Inflammatory macrophage (primary cell): Measurements from ENCODE around the gene RSPH10B2.
"Not testable (repeated sequence)": the region's sequence is repeated elsewhere in the genome, so short reads cannot be mapped to it uniquely, and the experiment has no call there.

Source experiments
- DNase-seq, 2 donors: peaks; one replicate each; pipeline ENCODE4 v3.0.0-alpha.2; 2020 to 2022

RSPH10B2 gene

DNA sequence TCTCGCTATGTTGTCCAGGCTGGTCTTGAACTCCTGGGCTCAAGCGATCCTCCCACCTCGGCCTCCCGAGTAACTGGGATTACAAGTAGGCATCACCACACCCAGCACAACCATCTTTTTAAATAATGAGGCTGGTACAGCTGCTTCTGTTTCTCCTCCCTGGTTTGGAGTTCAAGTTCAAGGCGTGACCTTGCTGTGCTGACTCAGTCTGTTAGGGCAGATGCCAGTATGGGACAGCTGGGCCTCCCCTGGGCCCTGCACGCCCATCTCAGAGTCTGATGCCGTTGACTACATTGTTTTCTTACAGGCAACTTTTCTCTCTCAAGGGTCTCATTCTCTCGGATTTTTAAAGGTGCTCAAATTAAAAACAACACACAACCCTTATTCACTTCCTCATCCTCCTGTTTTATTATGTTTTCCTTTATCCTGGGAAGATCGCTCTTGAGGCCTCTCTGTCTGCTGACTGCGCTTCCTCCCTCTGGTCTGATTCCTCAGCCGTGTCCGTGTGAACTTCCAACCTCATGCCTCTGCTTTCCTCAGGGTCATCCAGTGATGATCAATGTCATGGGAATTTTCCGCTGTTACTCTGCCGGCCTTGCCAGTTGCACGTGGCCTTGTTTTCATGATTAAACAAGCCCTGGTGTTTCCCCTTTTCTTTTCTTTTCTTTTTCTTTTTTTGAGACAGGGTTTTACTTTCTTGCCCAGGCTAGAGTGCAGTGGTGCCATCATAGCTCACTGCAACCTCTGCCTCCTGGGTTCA lies 38.4 kb downstream of the RSPH10B2 start:
- not testable (repeated sequence) for DNase-seq

DNA sequence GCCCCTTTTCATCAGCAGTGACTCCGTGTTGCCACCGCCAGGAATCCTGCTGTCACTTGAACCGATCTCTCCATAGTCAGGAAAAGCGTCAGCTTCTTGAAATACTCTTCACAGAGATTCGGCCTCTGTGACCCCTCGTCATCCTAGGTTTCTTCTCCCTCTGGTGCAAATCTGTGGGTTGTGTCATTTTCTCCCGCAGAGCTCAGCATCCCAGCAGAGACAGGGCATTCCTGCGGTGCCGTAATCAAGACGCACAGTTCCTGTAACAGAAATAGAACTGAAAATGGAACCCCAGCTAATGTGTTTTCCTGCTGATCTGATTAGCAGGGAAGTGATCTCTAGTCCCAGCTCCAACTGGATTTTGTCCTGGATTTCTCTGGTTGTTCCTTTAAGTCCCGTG lies 40.4 kb downstream of the RSPH10B2 start:
- not testable (repeated sequence) for DNase-seq

DNA sequence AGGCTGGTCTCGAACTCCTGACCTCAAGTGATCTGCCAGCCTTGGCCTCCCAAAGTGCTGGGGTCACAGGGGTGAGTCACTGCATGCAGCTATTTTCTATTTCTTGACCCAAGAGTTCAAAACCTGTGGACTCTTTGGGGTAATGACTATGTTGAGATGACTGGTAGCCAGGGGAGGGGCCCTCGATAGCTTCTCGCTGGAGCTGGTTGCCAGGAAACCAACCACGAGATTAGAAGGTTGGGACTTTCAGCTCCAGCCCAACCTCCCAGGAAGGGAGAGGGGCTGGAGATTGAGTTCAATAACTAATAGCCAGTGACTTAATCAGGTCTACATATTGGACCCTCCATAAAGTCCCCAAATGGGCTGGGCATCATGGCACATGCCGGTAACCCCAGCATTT lies 43.3 kb downstream of the RSPH10B2 start:
- not testable (repeated sequence) for DNase-seq

DNA sequence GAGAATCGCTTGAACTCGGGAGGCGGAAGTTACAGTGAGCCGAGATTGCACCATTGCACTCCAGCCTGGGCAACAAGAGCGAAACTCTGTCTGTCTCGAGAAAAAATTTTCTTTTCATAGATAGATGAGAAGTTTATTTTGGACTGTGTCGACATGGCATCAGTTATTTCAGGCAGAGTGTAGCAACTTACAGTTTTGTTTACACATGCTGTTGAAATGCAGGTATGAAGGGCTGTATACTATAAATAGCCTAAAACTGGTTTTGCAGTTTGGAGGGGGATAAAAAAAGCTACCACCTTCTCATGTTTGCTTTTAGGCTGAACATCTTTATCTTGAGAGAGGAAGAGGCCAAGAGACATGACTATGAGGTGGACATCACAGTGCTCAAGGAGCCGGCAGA lies 44.1 kb downstream of the RSPH10B2 start:
- DNase-seq = not testable (repeated sequence)

DNA sequence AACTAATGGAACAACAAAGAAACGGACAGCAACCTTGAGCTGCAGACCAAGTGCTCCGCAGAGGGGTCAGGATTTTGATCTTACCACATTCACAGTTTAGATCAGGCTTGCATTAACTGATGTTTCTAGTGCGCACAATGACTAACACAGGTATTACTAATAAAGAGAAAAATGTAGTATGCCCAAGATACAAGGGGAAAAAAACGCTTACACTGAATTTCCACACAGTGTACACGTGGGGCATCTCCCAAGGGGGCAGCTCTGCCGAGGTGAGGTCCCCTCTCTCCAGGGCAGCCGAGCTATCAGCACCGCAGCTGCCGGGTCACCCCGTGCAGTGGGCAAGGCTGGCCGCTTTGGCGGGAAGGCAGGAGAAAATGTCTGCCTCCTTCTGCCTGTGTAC lies 46.0 kb downstream of the RSPH10B2 start:
- not testable (repeated sequence) for DNase-seq

DNA sequence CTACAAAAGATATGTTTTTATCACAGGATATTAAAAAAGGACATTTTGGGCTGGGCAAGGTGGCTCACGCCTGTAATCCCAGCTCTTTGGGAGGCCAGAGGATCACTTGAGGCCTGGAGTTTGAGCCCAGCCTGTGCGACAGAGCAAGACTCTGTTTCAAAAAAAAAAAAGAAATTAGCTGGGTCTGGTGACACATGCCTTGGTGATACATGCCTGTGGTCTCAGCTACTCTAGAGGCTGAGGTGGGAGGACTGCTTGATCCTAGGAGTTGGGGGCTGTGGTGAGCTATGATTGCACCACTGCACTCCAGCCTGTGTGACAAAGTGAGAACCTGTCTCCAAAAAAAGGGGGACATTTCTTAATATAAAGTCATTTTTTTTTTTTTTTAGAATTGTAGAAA lies 46.4 kb downstream of the RSPH10B2 start:
- not testable (repeated sequence) for DNase-seq

DNA sequence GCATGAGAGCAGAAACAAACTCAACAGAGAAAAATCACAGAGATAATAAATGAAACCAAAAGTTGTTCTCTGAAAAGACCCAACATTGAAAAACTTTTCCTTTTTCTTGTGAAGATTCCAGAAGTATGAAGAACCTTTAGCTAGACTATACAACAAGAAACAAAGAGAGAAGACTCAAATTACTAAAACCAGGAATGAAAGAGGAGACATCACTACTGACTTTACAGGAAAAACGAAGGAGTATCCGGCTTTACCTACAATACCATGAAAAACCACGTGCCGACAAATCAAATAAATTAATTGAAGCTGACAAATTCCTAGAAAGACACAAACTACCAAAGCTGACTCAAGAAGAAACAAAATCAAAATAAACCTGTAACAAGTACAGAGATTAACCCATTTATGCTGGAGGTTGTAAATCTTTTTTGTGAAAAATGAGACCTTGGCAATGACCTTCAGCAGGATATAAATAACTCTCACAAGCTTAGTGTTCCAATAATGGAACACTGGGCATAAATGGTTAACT lies 53.6 kb downstream of the RSPH10B2 start:
- DNase-seq = not testable (repeated sequence)

DNA sequence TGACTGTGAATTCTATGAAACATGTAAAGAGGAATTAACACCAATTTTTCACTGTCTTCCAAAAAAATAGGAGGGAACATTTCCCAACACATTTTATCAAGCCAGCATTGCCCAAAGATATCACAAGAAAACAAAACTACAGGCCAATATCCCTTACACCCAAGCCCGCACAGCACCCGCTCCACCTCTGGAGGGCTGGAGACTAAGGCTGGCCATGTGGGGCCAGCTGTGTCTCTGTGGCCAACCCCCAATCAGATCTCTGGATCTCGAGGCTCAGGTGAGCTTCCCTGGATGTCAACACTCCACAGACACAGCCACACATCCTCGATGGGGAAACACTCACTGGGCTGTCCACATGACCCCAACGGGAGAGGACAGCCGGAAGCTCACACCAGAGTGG lies 54.1 kb downstream of the RSPH10B2 start:
- not testable (repeated sequence) for DNase-seq

DNA sequence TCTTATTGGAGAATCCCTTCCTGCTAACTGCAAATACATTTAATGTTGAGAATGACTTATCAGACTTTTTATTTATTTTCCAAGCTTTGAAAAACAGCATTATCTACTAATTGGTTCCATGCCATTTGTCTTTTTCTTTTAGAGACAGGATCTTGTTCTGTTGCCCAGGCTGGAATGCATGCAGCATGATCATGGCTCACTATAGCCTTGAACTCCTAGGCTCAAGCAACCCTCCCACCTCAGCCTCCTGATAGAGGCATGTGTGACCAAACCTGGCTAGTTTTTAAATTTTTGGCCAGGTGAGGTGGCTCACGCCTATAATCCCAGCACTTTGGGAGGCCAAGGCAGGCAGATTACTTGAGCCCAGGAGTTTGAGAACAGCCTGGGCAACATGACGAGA lies 59.1 kb downstream of the RSPH10B2 start:
- DNase-seq = not testable (repeated sequence)

DNA sequence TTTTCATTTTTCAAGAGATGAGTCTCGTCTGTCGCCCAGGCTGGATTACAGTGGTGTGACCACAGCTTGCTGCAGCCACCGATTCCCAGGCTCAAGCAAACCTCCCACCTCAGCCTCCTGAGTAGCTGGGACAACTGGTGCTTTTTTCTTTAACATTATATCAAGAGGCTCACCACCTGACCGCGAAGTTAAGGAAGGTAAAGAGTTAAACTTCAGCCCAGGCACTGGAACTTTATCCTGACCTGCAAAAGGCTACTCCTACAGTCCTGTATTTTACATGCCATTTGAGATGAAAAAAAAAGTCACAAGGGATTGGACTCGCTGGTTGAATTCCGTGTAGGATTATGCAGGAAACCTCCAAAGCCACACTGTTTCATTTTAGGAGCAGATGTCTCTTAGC lies 61.6 kb downstream of the RSPH10B2 start:
- DNase-seq = not testable (repeated sequence)

DNA sequence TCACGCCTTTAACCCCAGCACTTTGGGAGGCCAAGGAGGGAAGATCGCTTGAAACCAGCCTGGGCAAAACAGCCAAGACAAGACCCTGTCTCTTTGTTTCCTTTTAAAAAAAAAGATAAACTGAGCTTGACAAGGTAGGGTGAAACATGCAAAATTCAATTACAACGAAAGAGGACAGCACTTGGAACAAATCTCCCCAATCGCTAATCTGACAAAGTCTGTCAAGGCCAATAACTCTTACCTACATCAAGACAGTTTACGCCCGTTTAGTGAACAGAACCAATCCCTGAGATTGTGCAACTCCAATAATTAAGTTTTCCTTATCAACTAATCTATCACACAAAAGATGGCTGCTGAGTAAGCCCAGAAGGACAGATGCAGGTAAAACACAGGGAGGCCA lies 67.7 kb downstream of the RSPH10B2 start:
- DNase-seq = not testable (repeated sequence)

DNA sequence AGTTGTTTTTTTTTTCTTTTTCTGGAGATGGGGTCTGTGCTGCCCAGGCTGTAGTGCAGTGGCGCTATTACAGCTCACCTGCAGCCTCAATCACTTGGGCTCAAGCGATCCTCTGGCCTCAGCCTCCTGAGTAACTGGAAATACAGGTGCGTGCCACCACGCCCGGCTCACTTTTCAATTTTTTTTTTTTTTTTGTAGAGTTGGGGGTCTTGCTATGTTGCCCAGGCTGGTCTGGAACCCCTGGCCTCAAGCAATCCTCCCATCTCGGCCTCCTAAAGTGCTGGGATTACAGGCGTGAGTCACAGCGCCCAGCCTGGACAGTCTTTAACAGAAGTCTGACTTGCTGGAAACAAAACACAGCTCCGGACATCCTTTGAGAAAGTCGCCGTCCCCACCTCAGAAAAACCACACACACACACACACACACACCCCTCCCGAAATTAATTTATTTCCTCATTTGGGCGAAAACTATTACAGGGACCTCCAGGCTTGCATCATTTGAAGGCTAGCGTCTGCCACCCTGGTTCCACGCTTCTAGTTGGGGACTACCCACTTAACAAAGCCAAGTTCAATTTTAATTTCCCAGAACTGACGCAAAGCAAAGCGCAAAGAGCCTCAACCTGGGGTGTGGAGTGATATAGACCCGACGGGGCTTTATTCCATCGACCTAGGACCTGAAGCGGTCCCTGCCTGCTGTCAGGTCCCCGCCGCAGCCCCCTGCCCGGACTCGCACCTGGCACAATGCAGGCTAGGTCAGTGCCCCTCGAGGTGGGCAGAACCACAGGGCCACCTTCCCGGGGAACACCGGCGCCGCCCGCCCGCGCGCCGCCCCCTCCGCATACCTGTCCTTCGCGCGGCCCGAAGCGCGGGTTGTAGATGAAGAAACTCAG lies 71.6 kb downstream of the RSPH10B2 start:
- not testable (repeated sequence) for DNase-seq

DNA sequence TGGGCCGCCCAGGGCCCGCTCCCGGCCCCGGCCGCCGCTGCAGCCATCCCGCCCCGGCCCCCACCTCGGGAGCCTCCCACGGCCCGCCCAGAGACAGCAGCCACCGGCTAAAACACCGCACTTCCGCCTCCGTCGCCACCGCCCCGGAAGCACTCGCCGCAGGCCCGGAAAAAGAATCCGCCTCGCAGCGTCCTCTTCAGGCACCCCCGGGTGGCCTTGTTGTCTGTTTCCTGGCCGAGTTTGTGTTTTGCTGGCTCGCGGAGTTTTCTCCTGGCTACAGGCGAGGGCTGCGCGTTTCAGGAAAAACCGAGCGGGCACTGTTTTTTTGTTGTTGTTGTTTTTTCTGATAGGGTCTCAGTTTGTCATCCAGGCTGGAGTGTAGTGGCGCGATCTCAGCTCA lies 72.2 kb downstream of the RSPH10B2 start, which contains the start of gene CCZ1B:
CCZ1B (minus strand) TSS at position 125 of the 400 bp plus-strand sequence; CDS start at position 47, 78 bp downstream.
- peak; percentile 87 to 88 for DNase-seq

DNA sequence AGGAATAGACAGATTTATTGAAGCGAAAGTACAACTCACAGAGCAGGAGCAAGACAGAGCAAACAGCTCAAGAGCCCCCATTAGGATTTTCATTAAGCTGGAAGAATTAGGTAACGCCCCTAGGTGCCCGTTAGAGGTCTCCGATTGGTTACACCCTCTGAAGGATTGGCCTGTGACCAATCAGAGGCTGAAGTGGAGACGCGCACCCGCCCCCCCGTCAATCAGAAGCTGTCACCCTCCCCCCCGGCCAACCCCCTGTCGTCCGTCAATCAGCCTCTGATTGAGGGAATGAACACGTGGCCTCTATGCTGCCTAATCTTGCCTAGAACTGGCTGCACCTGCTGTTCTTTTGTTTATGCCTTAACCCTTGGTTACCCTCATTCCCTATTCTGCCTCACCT lies 73.3 kb downstream of the RSPH10B2 start:
- DNase-seq = not testable (repeated sequence)

DNA sequence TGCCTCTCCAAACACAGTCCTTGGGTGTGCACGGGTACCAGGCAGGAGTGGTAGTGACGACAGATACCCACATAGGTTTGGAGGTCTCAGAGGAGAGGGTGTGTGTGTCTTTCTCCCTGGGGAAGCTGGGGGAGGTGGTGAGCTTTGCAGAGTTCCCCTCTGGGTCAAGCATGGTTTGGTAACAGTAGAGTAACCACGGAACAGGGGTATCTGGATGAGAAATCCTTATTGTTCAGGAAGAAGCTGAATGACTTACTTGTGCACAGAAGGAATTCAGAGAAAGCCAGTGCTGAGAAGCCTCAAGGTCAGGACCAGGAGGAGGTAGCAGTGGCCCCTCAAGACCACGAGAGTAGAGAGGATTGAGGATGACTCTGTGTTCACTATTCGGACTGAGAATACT lies 75.7 kb downstream of the RSPH10B2 start:
- DNase-seq = not testable (repeated sequence)

DNA sequence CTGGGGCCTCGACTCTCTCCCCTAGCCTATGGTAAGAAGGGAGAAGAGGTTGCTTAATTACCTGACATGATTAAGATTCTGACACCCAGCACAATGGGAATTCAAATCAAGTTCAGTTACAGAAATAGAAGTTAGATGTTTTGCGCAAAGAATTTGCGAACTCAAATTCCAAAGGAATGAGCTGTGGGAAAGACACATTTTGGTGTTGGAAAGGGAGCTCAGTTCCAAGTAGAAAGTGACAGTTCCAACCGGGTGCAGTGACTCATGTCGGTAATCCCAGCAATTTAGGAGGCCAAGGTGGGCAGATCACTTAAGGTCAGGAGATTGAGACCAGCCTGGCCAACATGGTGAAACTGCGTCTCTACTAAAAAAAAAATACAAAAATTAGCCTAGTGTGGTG lies 76.1 kb downstream of the RSPH10B2 start:
- not testable (repeated sequence) for DNase-seq

DNA sequence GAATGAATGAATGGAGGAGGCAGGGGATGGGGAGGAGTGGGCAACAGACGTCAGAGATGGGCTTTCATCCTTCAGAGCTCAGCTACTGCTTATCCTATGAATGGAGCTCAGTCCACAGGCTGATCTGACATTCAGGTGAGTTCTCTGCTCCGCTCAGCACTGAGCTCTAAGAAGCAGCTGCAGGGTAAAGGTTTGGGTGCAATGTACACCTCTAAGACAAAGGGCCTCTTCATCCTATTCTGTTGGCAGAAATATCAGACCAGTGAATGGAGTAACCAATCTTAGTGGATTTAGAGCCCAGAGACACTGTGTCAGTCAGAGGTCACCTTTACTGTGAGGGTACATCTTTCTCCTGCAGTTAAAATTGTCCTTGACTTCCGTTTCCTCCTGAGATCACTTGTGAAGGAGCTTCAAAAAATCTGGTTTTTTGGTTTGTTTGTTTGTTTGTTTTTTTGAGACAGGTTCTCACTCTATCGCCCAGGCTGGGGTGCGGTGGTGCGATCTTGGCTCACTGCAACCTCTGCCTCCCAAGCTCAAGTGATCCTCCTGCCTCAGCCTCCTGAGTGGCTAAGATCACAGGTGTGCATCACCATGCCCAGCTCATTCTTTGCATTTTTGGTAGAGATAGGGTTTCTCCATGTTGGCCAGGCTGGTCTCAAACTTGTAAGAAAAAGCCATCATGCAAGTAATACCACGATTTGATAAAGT lies 77.3 kb downstream of the RSPH10B2 start:
- no peak for DNase-seq

DNA sequence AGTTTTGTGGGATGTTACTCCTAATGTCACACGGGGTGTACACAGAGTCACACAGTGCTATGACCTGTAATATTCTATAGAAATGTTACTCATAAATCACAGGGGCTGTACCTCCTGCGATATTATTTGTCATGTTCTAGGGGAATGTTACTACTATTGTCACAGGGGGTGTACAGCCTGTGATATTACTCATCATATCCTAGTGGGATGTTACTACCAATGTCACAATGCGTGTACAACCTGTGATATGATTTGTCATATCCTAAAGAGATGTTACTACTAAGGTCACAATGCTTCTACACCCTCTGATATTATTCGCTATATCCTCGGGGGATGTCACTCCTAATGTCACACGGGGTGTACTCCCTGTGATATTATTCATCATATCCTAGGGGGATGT lies 79.7 kb downstream of the RSPH10B2 start:
- no peak for DNase-seq

DNA sequence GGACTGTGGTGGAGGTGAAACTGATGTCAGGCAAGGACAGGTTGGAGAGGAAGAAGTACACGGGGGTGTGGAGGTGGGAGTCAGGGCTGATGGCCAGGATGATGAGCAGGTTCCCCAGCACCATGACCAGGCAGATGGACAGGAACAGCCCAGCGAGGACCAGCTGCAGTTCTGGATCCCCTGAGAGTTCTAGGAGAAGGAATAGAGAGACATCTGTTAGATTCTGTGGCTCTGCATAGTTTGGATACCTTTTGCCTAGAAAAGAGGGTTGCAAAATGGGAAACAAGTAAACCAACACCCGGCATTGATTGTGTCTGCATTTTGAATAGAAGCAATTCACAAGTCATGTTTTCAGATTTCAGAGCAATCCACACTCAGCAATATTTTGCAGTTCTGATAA lies 81.6 kb downstream of the RSPH10B2 start:
- DNase-seq = not testable (repeated sequence)

DNA sequence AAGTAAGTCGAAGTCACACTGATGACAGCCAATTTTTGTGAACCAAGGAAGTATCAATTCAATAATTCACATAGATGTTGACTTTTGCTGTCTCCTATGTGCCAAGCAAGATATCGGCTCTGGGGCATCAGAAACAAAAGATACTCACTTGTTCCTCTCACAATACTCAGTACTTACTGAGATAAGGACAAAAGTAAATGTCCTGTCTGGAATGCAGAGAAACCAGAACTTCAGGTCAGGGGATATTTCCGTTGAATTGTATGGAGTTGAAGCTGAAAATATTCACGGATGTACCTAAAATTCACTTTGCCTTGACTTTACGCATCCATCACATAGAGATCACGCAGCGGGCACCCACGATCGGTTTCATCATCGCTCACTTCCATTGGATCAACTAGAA lies 83.2 kb downstream of the RSPH10B2 start:
- DNase-seq = not testable (repeated sequence)

DNA sequence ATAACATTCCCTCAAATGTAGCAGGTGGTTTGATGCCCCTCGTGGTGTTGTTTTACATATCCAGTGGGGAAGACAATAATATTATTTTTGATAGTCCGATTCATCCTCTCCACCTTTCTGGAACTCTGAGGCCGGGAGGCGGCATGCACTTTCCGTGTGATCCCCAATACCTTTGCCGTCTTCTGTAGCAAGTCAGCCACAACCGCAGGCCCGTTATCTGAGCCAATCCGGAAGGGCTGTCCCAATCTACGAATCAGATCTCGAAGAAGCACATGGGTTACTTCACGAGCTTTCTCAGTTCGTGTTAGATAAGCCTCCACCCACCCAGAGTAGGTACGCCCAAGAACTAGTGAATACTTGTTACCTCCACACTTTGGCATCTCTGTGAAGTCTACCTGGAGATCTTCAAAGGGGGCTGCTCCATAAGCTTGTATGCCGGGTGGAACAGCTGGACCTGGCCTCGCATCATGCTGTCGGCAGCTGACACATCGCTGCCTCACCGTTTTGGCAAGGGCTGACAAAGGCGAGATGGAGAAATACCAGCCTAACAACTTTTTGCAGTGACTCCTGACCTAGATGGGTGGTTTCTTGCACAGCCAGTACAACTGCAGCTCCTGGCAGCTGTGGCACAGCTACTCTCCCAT lies 88.5 kb downstream of the RSPH10B2 start:
- DNase-seq = not testable (repeated sequence)

DNA sequence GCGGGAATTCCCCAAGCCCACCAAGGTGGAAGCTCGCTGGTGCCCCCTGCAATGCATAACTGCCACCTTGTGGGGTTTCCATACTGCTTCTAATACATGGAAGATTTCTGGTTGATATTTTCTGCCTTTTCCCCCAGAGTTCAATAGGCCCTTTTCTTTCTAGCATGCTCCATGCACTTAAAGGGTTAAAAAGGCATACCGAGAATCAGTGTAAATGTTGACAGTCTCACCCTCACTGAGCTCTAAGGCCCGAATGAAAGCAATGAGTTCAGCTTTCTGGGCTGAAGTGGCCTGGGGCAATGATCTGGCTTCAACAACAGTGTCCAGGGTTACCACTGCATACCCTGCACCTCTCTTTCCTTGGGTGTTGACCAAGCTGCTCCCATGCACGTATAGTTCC lies 89.2 kb downstream of the RSPH10B2 start:
- DNase-seq = not testable (repeated sequence)
